SKM-1 treated with dmso at 0.1 percent for 144 hours (cell line): ENCODE measurements around the gene SLC35E1.

ENCODE experiments used
- DNase-seq: peaks from one replicate; lab custom pipeline; 2025; ENCODE audit not compliant: unreplicated experiment; lab: John Stamatoyannopoulos, UW

The SLC35E1 gene

DNA sequence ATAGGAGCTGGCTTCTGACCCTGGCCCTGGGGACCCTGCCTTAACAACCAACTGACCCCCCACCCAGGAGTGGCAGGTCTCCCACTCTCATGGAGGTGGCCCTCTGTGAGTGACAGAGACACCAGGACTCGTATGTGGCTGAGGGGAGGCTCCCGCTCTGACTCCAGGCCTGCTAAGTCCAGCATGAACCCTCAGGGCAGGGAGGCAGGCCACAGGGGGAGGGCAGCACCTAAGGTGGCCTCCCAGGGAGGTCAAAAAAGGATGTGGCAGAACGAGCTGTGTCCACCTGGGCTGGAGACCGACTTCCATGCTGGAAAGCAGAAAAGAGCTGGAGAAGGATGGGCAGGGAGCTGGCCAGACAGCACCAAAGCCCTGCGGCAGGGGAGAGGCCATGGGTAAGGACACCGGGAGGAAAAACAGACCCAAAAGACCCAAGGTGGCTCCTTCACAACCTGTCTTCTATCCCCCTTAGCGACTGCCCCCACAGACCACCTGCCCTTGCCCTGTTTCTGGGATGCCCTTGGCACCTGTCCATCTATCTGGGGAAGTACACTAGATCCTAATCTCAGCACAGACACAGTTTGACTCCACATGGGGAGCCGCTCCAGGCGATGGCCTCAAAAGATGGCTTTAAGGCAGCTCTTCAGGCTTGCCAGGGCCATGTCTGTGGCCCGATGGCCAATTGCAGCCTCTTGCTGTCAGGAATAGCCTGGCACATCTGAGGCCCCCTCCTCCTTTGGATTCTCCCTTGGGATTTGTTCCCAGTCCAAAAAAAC, 10.5 kb upstream of the SLC35E1 start:
- no peak for DNase-seq

DNA sequence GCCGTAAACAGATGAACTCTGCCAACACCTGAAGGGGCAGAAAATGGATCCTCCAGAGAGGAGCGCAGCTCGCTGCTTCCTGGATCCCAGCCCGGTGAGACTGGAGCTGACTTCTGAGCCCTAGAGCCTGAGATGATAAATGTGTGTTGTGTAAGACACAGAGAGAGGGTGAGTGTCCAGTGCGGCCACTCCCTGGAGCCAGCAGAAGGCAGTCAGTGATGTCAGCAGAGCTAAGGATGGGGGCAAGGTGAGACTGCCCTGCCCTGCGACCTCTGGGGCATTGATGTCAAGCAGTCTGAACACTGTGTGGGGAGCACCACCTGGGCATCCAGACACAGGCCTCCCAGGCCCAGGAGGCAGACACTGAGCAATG, 9.7 kb upstream of the SLC35E1 start:
- no peak for DNase-seq

DNA sequence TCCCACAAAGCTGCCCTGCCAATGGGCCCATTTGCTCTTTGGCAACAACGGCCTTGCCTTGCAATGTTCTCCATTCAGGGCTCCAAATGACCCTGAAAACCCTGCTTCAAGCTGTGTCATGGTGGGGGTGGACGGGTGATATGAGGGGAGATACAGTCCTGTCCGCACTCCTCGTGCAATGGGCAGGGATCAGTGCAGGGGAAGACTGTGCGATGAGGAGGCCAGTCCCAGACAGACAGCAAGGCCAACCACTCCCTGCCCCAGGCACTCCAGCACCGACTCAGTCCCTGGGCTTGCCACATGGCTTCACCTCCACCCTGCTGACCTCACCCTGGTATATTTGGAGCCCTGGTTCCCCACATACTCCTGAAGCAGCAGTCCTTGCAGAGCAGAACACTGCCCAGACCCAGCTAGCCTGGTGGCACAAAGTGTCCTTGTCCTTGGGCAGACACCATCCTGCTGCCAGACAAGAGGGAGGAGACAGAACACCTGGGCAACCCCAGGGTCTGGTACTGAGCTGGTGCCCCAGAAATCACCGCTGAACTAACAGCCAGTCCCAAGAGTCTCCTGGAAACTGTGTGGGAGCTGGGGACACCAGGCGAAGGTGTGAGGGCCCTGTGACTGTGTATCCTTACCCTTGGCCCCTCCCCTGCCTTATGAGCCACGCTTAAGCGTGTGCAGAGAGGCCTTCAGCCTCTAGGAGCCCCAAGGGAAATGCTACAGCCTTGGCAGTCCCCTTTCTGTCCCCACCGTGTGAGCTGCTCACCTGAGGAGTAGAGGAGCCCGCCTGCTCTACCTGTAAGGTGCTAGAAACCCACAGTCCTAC, 9.1 kb upstream of the SLC35E1 start:
- DNase-seq: no peak

DNA sequence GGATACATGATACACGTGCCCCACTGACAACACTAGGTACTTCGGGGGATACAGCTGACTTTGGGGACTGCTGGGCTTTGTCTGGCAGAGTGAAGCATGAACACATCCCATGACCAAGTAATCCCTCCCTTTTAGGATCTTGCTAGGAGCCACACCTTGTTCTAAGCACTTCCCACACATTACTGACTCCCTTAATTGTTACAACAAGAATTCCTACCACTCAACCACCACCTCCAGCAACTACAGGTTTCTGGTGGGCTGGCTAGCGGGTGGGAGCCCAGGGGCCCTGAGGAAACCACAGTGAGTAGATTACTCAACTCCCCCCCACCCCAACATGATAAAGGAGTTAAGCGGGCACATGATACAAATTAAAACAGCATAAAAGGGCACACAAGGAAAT, 7.2 kb upstream of the SLC35E1 start:
- DNase-seq: no peak

DNA sequence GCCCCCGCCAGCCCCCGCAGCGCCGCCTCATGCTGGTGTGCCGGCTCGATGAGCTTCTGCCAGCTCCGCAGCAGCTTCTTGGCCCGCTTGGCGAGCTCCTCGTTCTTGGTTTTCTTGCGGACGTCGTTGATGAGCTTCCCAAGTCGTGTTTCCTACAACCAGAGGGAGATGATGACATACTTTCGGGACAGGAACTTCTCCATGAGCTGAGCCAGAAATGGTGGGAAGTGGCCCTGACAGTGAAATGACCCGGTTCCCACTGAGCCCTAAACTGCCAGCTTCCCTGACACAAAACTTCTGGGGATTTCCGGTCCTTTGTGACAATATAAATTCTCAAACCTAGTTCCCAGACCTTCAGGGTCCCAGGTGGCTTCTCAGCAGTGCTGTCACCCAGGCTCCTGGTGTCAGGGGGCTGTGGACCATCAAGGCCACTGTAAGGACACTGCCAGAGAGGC, 5.3 kb upstream of the SLC35E1 start:
- no peak for DNase-seq

DNA sequence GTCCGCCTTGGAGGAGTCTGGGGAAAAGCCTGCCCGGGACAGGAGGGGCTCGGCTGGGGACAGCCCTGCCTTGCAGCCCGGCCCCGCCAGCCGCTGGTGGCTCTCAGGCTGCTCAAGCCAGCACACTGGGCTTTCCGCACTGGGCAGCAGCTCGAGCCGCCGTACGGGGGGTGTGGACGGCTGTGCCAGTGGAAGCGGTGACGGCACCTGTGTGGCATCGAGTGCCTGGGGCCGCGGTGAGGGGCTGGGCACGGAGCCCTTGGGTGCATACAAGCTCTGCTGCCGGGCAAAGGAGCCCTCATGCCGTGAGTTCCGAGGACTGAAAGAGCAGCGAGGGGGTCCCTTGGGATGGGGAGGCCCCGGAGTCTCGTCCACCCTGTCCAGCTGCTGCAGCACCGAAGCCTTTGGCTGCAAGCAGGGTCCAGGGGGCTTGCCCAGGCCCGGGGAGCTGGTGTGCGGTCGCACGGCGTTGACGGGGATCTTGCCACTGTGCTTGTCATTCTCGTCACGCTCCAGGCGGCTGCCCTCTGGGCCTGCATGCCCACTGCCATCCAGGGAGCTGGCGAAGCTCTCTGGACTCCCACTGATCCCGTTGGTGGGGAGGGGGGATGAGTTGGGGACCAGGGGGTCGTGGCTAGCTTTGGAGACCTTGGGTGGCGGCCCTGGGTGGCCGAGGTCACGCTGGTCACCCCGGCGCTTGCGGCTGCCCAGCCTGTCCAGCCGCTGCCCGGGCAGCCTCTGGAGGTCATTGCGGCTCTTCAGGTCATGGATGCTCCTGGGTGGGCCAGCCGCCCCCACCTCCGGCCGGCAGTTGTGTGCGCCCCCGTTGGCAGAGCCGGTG, 4.7 kb upstream of the SLC35E1 start:
- DNase-seq: no peak

DNA sequence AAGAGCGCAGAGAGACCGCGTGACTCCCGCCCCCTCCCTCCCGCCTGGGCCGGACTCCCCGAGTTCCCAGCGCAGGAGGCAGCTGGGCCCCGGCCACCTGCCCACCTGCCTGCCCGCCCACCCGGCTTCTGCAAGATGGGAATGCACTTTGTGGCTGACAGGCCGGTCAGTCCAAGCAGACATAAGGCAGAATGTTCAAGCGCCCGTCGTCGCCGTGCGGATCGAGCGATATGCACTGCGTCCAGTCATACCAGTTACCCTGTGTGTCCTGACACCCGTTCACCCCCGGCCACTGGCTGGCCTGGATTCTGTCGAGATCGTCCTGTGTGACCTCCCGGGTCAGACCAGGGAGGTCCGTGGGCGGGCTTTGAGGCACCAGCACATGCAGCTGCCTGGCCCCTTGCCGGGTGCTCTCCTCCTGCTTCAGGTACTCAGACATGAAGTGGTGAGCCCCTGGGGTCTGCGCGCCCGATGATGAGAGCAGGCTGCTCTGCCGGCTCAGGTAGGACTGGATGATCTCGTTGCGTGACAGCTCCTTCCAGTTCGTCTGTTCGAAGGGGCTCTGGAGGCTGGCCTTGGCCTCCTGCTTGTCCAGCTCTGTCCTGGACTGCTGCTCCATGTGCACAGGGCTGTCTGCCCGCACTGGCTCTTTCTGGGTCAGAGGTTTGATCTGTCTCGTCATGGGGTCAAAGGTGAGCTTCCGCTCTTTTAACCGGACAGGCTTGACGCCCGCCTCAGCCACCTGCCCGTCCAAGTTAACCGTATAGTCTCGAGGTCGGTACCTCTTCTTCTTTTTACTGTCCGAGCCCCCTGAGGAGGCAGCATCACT, 3.9 kb upstream of the SLC35E1 start:
- DNase-seq: no peak

DNA sequence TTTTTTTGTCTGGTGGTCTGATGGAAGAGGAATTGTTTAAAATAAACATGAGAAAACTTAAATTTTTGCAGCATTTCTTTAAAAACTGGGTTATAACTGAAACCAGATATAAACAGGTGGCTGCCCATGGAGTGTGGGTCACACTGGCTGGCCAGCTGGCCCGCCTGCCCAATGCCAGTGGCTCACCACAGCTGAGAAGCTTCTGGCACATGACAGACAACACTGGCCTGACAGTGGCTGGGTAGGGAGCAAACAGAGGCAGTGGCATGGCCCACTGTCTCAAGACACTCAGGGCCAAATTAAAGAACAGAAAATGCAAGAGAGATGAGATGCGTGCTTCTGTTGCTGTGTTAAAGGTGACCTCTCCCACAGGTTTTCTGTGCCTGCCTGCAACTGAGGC, 3.1 kb upstream of the SLC35E1 start:
- DNase-seq: no peak

DNA sequence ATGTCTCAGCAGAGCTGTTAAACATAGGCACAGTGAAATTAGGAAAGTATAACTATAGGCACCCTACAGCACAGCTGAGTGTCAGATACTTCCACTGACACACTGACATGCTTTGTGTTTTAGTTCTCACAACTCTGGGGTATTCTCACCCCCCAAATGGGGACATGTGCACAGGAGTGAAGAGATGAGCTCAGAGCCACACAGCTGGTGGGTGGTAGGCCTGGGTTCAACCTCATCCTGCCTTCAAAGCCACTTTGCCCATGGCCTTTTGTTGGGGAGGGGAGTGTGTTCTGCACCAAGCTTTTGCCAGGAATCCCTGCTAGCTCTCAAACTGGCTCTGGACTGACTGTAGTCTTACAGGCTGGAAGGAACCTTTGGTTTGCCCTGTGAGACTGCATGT, 1.7 kb upstream of the SLC35E1 start:
- DNase-seq: no peak

DNA sequence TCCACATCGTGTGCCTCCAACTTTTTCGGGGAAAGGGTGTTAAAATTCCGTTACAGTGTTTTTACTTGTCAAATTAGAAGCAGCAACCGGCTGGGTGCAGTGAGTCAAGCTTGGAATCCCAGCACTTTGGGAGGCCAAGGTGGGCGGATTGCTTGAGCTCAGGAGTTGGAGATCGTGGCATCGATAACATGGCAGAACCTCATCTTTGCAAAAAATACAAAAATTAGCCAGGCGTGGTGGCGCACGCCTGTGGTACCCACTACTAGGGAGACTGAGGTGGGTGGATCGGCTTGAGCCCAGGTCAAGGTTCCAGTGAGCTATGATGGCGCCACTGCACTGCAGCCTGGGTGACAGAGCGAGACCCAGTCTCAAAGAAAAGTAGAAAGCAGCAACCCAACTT, 1.1 kb upstream of the SLC35E1 start:
- no peak for DNase-seq

DNA sequence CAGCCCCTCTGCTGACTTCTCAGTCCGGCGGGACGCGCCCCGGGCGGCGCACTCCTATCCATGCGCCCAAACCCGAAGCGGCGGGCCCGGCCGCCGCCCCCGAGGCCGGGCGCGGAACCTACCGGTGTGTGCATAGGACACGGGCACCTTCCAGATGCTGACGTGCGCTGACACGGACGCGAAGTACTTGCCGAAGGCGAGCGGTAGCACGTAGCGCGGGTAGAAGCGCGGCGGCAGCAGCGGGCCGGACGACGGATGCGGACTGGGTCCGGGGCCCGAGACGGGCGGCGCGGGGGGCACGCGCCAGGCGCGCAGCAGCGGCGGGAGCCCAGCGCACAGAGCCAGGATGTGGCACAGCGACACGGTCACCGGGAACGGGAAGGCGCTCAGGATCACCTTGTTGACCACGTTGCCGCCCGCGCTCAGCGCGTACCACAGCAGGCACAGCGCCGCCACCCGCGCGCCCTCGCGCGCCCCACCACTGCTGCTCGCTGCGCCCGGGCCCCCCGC, 338 bp downstream of the SLC35E1 start:
- no peak for DNase-seq

DNA sequence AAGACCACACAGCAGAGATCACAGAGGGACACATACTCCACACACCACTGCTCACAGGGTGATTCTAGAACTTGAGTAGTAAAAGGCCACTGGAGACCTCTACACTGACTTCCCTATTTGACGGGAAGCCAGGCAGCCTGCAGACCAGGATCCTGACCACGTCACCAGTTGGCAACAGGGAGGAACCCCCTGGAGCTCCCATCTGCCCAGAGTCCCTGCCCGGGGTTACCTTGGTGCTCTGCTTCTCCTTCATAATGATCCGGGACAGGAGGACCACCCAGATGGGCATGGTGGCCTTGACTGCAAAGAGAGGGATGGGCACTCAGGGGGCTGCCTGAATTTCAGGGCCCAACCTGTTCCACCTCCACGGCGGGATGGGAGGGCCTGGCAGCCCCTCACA, 932 bp downstream of the SLC35E1 start:
- DNase-seq: peak; percentile 8

DNA sequence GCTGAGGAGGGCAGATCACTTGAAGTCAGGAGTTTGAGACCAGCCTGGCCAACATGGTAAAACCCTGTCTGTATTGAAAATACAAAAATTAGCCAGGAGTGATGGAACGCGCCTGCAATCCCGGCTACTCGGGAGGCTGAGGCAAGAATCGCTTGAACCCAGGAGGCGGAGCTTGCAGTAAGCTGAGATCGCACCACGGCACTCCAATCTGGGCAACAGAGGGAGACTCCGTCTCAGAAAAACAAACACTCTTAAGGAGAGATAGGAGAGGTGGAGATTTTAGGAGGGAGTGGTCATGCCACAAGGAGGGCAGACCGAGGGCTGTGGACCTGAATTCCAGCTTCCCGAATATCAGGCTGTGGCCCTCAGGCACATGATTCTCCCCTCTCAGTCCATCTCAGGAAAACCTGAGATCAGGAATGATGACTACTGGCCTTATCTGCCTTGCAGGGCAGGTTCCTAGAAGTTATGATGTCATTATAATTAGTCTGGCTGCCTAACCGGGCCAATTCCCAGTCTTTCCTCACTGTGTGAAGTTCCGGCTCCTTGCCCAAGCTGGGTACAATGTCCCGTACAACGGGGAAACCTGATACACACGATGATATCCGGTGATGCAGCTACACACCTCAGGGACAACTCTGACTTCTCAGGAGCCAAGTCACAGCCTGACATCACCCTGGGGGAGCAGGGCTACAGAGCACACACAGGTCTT, 2.5 kb downstream of the SLC35E1 start:
- no peak for DNase-seq

DNA sequence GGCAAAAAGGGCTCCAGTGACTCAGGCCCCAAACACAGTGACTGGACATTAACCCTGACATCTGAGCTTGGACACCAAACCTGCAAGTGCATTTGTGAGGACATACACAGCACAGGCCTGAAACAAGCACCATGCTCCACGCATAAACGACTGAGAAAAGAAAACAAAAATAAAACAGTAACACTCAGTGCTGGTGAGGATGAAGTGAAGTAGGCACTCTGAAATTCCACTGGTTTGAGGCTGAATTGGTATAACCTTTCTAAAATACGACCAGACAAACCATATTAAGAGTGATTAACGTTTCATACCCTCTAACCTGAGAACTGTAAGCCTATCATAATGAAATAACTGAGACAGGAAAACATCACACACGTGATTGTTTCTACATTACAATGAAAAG, 5.5 kb downstream of the SLC35E1 start:
- no peak for DNase-seq

DNA sequence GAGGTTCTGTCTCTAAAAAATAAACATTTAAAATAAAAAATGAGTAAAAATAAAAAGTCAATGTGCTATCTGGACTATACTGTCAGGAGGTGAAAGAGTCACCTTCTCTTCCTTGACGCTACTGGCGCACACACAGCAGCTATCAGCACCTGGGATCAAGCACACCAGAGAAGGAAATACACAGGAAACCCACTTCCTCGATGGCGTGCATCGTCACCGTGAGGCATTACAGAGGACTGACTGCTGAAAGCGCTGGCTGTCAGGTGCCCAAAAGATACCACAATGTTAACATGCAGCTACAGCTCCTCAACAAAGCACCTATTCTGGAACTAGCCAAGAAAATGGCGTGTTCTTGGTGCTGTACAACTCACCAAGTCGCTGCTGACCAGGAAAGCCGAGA, 6.1 kb downstream of the SLC35E1 start:
- DNase-seq: no peak

DNA sequence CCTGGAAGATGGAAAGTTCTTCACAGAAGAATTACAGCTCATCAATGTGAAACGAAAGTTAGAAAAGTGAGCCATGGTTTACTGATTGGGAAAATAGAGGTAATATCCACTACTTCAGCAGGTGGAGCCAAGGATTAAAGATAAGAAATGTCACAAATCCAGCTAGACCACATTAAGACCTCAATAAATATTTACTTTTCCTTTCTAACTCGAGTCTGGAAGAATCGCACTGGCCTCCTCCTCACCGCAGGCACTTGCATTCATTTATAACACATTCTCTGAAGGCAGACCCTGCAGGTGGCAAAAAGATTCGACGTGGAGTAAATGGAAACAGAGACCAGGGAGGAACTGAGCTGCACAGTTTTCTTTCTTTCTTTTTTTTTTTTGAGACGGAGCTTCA, 7.4 kb downstream of the SLC35E1 start:
- DNase-seq: no peak

DNA sequence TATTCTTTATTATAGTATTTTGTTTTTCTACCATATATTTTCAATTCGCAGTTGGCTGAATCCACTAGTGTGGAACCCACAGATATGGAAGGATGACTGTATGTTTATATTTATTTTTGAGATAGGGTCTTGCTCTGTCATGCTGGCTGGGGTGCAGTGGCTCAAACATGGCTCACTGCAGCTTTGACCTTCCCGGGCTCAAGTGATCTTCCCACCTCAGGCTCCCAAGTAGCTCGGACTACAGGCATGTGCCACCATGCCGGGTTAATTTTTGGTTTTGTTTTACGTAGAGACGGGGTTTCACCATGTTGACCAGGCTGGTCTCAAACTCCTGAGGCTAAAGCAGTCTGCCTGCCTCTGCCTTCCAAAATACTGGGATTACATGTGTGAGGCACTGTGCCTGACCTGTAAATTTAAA, 9.6 kb downstream of the SLC35E1 start:
- no peak for DNase-seq

DNA sequence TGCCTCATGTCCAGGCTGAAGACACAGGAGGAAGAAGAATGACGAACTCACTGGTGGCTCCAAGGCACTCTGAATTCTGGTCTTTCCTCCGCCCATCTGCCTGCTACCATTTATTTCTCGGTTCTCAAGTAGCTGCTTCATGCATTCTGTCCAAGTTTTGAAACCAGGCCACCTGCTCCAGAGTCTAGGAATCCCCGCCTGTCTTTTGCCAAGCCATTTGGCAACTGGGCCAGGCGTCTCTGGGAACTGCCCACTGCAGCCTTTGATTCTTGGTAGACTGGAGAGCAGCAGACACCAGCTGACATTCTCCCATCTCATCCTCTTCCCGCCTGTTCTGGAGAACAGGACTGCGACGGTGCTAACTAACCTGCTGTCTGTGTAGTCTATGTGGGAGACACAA, 10.8 kb downstream of the SLC35E1 start:
- DNase-seq: no peak

DNA sequence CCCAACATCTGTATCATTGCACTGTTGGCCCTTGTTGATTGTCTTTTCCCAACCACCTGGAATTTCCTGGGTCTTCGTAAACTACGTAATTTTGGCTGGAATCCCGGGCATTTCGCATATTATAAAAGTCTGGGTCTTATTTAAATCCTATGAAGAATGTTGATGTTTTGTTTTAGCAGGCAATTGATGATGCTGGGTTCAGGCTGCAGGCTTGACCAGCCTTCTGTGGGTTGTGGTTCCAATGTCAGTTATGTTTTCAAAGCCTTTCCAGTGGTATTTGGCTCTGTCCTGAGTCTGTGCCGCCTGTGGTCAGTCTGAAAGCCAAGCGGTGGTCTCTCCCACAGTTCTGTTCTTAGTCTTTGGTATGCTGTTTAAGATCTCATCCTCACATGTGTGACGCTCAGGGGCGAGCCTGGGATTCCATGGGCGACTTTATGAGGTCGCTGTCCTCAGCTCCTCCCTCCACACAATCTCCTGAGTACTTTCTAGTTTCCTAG, 12.4 kb downstream of the SLC35E1 start:
- DNase-seq: no peak

DNA sequence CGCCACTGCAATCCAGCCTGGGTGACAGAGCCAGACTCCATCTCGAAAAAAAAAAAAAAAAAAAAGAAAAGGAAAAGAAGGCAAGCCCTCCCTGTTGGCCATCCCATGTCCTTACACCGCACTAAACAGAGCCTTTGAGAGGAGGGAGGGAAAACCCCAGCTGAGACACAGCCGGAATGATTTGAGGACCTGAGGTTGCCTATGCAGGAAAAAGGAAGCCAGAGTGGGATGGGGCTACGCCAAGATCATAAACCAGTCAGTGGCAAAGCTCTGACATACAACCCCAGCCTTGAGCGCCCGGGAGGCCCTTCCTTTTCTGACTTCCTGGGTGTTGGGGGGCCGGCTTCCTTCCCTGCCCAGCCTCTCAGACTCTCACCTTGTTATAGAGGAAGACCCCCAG, 17.4 kb downstream of the SLC35E1 start:
- no peak for DNase-seq
